WTC11 (cell line): Measurements from ENCODE around the gene ETV6.

Experiments used
- ARID4B ChIP-seq: sonication (generic); formaldehyde crosslinking; IDR thresholded peaks from 2 replicates; pipeline ENCODE4 v1.8.0; 2023; ENCODE audit warnings: missing genetic modification reagents, mild to moderate bottlenecking, borderline replicate concordance
- CTCF ChIP-seq: fragments of 200-600 bp; IDR thresholded peaks from 2 replicates; pipeline ENCODE4 v1.8.0; 2022; ENCODE audit warnings: antibody characterized with exemption
- E2F1 ChIP-seq: sonication (generic); formaldehyde crosslinking; IDR thresholded peaks from 2 replicates; pipeline ENCODE4 v1.8.0; 2022; ENCODE audit warnings: mild to moderate bottlenecking, missing genetic modification reagents
- ETV6 ChIP-seq: sonication (generic); formaldehyde crosslinking; IDR thresholded peaks from 2 replicates; pipeline ENCODE4 v1.8.1; 2022; ENCODE audit warnings: mild to moderate bottlenecking, missing genetic modification reagents
- FOXJ3 ChIP-seq: sonication (generic); formaldehyde crosslinking; IDR thresholded peaks from 2 replicates; pipeline ENCODE4 v1.9.0; 2021; ENCODE audit warnings: missing genetic modification reagents, mild to moderate bottlenecking, borderline replicate concordance
- GABPB1 ChIP-seq: sonication (generic); formaldehyde crosslinking; IDR thresholded peaks from 2 replicates; pipeline ENCODE4 v1.8.1; 2023; ENCODE audit warnings: mild to moderate bottlenecking, missing genetic modification reagents
- IRF2 ChIP-seq: sonication (generic); formaldehyde crosslinking; IDR thresholded peaks from 2 replicates; pipeline ENCODE4 v1.8.0; 2022; ENCODE audit warnings: low read depth, missing genetic modification reagents, borderline replicate concordance
- JUN ChIP-seq: sonication (generic); formaldehyde crosslinking; IDR thresholded peaks from 2 replicates; pipeline ENCODE4 v1.8.0; 2023; ENCODE audit warnings: mild to moderate bottlenecking, missing genetic modification reagents
- MYBL2 ChIP-seq: sonication (generic); formaldehyde crosslinking; IDR thresholded peaks from 2 replicates; pipeline ENCODE4 v1.8.1; 2023; ENCODE audit warnings: mild to moderate bottlenecking, moderate library complexity, missing genetic modification reagents
- TEAD4 ChIP-seq: sonication (generic); formaldehyde crosslinking; IDR thresholded peaks from 2 replicates; pipeline ENCODE4 v1.8.0; 2022; ENCODE audit warnings: mild to moderate bottlenecking, missing genetic modification reagents
- ZBTB21 ChIP-seq: sonication (generic); formaldehyde crosslinking; IDR thresholded peaks from 2 replicates; pipeline ENCODE4 v1.8.1; 2023; ENCODE audit warnings: mild to moderate bottlenecking, missing genetic modification reagents, borderline replicate concordance
- ZNF281 ChIP-seq: sonication (generic); formaldehyde crosslinking; IDR thresholded peaks from 2 replicates; pipeline ENCODE4 v1.8.0; 2023; ENCODE audit warnings: mild to moderate bottlenecking, missing genetic modification reagents
- TF ChIP-seq, protein P1 (sequence below): sonication (generic); formaldehyde crosslinking; IDR thresholded peaks from 2 replicates; pipeline ENCODE4 v1.8.0; 2022; ENCODE audit warnings: mild to moderate bottlenecking, missing genetic modification reagents
- TF ChIP-seq, protein P2 (sequence below): sonication (generic); formaldehyde crosslinking; IDR thresholded peaks from 2 replicates; pipeline ENCODE4 v1.8.0; 2022; ENCODE audit warnings: mild to moderate bottlenecking, missing genetic modification reagents

DNA sequence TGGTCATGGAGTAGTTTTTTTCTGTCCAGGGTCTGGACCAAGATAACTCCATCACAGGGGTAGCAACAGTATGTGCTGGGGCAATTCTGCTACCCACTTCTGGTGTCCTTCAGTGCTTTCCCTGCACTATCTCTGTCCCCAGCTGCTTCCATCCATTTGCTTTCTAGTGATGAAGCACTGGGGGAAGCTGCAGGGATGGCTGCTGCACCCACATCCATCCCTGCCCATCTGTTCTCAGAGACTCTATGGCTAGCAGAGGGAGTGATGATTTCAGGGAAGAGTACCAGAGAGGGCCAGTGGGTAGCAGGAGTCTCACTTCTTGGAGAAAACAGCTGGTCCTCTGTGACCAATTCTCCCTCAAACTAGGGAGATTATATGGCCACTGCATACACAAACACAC is 44.1 kb downstream of the ETV6 start:
- no peak for TF ChIP-seq JUN
- TF ChIP-seq MYBL2 (CRISPR knock-in tag): no peak
- TF ChIP-seq E2F1: no peak
- no peak for TF ChIP-seq CTCF
- no peak for TF ChIP-seq ETV6 (CRISPR knock-in tag)
- no peak for TF ChIP-seq TEAD4
- TF ChIP-seq IRF2: no peak
- TF ChIP-seq, protein P1, sequence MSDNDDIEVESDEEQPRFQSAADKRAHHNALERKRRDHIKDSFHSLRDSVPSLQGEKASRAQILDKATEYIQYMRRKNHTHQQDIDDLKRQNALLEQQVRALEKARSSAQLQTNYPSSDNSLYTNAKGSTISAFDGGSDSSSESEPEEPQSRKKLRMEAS (CRISPR knock-in tag): no peak
- no peak for TF ChIP-seq ZNF281 (CRISPR knock-in tag)
- TF ChIP-seq, protein P2, sequence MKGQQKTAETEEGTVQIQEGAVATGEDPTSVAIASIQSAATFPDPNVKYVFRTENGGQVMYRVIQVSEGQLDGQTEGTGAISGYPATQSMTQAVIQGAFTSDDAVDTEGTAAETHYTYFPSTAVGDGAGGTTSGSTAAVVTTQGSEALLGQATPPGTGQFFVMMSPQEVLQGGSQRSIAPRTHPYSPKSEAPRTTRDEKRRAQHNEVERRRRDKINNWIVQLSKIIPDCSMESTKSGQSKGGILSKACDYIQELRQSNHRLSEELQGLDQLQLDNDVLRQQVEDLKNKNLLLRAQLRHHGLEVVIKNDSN: no peak
- no peak for TF ChIP-seq FOXJ3 (CRISPR knock-in tag)
- no peak for TF ChIP-seq GABPB1
- TF ChIP-seq ZBTB21 (CRISPR knock-in tag): no peak
- no peak for TF ChIP-seq ARID4B
